Activated CD4-positive, alpha-beta T cell treated with anti-CD3 and anti-CD28 coated beads, Interleukin-2, amount 50 U/mL, for 48 hours (primary cell): Measurements from ENCODE around the gene MDH2.
"Not testable (repeated sequence)": the region's sequence is repeated elsewhere in the genome, so short reads cannot be mapped to it uniquely, and the experiment has no call there.

Experiments
- DNase-seq, 2 experiments: peaks; one replicate each; pipeline ENCODE4 v3.0.0-alpha.2; 2020

Gene MDH2

DNA sequence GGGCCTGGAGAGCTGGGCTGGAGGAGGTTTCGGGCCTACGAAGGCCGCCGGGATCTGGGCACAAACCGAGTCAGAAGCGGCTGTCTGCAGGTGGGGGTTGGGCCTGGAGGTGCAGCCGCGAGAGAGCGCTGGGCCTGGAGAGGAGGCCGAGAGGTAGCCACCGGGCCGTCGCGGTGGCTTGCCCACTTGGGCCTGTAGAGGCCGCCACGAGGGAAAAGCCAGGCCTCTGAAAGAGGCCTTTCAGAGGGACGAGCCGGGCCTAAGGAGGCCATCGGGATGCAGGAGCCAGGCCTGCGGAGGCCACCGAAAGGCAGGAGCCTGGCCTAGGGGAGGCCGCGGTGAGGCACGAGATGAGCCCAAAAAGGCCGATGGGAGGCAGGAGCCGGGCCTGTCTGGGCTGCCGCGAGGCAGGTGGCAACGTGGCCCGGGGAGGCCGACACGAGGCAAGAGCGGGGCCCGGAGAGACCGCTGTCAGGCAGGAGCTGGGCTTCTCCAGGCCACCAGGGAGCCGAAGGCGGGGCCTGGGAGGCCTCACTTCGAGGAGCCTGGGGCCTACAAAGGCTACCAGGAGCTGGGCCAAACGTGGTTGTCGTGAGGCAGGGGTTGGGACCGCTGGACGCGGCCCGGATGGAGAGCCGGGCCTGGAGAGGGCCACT lies 25.6 kb downstream of the MDH2 start:
- DNase-seq: no peak

DNA sequence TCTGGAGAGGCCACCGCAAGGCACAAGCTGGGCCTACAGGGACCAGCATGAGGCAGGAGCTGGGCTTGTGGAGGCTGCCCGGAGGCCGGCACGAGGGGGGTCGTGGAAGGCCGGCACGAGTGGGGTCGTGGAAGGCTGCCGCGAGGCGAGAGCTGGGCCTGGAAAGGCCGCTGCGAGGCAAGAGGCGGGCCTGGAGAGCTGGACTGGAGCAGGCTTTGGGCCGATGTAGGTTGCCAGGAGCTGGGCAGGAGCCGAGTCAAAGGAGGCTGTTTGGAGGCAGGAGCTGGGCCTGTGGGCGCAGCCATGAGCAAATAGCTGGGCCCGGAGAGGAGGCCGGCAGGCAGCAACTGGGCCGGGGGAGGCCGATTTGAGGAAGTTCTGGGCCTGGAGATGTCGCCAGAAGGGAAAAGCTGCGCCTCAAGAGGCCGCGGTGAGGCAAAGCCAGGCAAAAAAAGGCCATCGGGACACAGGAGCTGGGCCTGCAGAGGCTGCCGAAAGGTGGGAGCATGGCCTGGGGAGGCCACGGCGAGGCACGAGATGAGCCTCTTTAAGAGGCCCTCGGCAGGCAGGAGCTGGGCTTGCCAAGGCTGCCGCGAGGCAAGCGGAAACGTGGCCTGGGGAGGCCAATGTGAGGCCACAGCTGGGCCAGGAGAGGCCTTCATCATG lies 26.5 kb downstream of the MDH2 start:
- no peak for DNase-seq

- no peak for DNase-seq
Measured at GRCh38 chr7:76074972-76075370, 27.1 kb downstream of the MDH2 start.

- no peak for DNase-seq
Measured at GRCh38 chr7:76076995-76077394, 29.1 kb downstream of the MDH2 start.

- no peak for DNase-seq
Measured at GRCh38 chr7:76077435-76077834, 29.5 kb downstream of the MDH2 start.

- no peak for DNase-seq
Measured at GRCh38 chr7:76080204-76080603, 32.3 kb downstream of the MDH2 start.

GRCh38 chr7:76084115-76084514 lies 36.2 kb downstream of the MDH2 start:
- DNase-seq: not testable (repeated sequence)

GRCh38 chr7:76086070-76086469 lies 38.2 kb downstream of the MDH2 start:
- no peak for DNase-seq

DNA sequence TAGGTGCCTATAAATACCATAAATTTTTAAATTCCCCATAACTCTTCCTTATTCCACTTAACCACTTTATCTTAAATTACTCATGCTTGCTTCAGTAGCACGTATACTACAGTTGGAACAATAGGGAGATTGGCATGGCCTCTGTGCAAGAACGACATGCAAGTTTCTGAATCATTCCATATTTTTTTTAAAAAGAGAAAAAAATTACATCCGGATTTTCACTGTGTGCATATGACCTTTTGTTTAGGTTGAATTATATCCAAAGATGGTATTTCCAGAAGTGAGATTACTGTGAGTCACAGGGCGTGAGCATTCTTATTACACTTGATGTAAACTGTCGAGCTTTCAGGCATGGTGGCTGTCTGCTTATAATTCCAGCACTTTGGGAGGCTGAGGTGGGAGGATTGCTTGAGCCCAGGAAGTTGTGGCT lies 39.5 kb downstream of the MDH2 start:
- not testable (repeated sequence) for DNase-seq

DNA sequence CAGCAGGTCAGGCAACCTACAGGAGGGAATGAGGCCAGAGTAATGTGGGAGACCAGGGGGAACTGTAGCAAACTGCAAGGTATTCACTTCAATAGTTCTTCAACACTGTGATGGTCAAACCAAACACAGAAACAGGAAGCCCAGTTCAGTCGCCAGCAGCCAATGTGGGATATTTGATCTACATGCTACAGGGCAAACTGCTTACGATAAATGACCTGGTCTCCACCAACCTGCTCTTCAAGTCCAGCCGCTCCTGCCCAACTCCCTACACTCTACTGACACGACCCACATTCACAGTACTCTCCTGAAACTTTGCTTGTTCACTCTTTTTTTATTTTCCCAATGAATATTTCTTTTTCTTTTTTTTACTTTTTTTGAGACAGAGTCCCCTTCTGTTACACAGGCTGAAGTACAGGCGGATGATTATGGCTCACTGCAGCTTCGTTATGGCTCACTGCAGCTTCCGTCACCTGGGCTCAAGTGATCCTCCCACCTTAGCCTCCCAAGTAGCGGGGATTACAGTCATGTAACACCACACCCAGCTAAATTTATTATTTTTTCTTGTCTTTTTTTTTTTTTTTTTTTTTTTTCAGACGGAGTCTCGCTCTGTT lies 42.1 kb downstream of the MDH2 start:
- DNase-seq: no peak

DNA sequence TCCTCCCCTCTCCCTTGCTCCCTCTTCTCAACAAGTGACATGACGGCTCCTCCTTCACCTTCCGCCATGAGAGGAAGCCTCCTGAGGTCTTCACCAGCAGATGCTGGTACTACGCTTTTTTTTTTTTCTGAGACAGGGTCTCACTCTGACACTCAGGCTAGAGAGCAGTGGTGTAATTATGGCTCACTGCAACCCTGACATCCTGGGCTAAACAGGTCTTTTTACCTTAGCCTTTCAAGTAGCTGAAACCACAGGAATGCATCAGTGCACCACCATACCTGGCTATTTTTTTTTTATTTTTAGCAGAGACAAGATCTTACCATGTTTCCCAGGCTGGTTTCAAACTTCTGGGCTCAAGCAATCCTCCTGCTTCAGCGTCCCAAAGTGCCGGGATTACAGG lies 43.6 kb downstream of the MDH2 start:
- no peak for DNase-seq

DNA sequence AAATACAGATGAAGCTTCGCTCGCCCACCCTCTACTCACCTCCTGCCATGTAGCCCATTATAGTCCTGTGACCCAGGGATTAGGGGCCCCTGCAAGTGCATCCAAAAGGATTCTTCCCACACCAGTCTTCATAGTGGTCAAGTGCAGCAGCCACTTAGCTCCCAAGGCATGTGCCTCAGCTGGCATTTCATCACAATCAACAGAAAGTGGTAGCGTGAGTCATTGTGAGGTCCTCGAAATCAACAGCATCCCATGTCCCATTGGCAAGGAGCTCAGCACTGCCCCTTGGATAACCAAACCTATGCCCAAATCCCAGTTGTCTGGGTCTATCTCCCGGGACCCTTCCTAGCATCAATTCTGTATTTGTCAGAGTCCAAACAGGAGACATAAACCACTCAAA lies 45.6 kb downstream of the MDH2 start:
- not testable (repeated sequence) for DNase-seq

- not testable (repeated sequence) for DNase-seq
Measured at GRCh38 chr7:76094326-76094725, 46.4 kb downstream of the MDH2 start.

- no peak for DNase-seq
Measured at GRCh38 chr7:76095908-76096307, 48.0 kb downstream of the MDH2 start.

DNA sequence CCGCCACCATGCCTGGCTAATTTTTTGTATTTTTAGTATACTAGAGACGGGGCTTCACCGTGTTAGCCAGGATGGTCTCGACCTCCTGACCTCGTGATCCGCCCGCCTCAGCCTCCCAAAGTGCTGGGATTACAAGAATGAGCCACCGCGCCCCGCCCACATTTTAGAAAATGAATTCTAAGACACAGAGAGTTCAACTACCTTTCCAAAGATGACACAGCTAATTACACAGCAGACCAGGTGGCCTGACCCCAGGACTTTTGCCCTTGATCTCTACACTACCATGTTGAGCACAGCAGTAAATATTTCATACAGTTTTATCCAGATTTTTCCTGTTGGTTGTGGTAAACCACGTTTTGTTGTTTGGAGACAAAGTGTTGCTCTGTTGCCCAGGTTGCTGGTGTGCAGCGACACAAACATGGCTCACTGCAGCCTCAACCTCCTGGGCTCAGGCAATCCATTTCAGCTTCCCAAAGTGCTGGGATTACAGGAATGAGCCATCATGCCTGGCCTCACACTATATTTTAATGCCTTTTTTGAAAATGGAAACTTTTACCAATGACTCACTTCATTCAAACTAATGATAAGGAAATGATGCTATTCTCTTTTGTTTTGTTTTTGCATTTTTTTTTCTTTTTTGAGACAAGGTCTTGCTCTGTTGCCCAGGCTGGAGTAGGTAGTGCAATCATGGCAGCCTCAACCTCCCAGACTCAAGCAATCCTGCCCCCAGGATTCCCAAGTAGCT lies 54.0 kb downstream of the MDH2 start:
- DNase-seq: not testable (repeated sequence)

GRCh38 chr7:76103788-76104187 lies 55.9 kb downstream of the MDH2 start:
- not testable (repeated sequence) for DNase-seq

DNA sequence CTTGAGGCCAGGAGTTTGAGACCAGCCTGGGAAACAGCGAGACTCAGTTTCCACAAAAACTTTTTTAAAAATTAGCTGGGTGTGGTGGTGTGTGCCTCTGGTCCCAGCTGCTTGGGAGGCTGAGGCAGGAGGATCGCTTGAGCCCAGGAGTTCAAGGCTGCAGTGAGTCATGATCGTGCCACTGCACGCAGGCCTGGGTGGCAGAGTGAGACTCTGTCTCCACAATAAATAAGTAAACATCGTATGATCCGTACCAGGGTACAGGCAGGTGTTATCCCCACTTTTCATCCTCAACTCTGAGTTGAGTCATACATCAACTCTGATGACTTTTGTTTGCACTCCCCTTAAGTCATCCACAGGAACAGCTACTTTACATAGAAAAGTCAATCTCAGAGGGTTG lies 58.2 kb downstream of the MDH2 start:
- not testable (repeated sequence) for DNase-seq

DNA sequence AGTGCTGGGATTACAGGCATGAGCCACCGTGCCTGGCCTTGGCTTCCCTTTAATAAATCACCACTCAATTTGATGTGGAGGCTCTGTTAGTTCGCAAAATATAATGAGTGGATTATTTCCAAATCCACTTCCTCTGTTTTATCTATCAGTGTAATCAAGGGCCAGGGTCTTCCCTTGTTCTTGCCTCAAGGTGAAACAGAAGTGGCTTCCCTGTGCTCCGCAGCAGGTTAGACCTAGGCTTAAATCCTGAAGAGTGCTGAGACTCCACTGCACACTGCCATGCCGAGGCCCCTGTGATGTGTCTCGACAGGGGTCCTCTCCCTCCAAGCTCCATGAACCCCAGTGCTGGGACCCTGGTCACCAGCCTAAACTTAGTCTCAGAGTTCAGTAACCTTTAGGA lies 59.0 kb downstream of the MDH2 start:
- no peak for DNase-seq

GRCh38 chr7:76108540-76109233 lies 60.8 kb downstream of the MDH2 start:
- no peak for DNase-seq

- DNase-seq: not testable (repeated sequence)
Measured at GRCh38 chr7:76113042-76113630, 65.2 kb downstream of the MDH2 start.

- DNase-seq: not testable (repeated sequence)
Measured at GRCh38 chr7:76114742-76115141, 66.8 kb downstream of the MDH2 start.
